Sigmoid colon (tissue), 4 donors: ENCODE results near the gene SOBP.

Experiments used
- POLR2AphosphoS5 ChIP-seq, 4 donors: sonication (generic); formaldehyde crosslinking; IDR thresholded peaks; one replicate each; pipeline ENCODE4 v1.6.1; 2017; ENCODE audit warnings: antibody characterized with exemption in 4 of 4
- TF ChIP-seq, protein P1 (sequence below), 4 experiments: fragments of 450-650 bp in 3 of 4; fragments of 200-600 bp in 1 of 4; IDR thresholded peaks; one replicate each; pipeline ENCODE4 v1.5.1; 2016 to 2019; ENCODE audit warnings: antibody characterized with exemption in 4 of 4, mild to moderate bottlenecking in 3 of 4, moderate library complexity in 2 of 4

DNA sequence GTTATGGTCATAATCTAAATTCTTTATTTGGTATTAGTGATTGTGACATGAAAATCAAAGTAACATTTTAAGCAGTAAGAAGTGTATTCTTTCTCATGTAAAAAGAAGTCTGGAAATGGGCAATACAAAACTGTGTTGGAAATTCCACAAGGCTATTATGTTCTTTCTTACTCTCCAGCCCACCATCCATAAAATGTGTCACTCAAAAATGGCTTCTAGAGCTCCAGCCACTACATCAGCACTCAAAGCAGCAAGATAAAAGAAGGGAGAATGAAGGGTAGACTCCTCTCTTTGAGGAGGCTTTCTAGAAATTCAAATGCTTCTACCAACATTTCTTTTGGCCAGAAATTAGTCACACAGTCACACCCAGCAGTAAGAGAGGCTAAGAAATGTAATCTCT lies 49.0 kb upstream of the SOBP start:
- TF ChIP-seq, protein P1, sequence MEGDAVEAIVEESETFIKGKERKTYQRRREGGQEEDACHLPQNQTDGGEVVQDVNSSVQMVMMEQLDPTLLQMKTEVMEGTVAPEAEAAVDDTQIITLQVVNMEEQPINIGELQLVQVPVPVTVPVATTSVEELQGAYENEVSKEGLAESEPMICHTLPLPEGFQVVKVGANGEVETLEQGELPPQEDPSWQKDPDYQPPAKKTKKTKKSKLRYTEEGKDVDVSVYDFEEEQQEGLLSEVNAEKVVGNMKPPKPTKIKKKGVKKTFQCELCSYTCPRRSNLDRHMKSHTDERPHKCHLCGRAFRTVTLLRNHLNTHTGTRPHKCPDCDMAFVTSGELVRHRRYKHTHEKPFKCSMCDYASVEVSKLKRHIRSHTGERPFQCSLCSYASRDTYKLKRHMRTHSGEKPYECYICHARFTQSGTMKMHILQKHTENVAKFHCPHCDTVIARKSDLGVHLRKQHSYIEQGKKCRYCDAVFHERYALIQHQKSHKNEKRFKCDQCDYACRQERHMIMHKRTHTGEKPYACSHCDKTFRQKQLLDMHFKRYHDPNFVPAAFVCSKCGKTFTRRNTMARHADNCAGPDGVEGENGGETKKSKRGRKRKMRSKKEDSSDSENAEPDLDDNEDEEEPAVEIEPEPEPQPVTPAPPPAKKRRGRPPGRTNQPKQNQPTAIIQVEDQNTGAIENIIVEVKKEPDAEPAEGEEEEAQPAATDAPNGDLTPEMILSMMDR (IDR thresholded peaks at IDR 0.05): no peak
- no peak for TF ChIP-seq POLR2AphosphoS5 (IDR thresholded peaks at IDR 0.05)
